ENCODE data around the gene GPX1.
"Not testable (repeated sequence)": the region's sequence is repeated elsewhere in the genome, so short reads cannot be mapped to it uniquely, and the experiment has no call there.

The GPX1 gene

GRCh38 chr3:49357443-49358216 lies 523 bp downstream of the GPX1 start:
- ATAC-seq = peak; percentile 30
- DNase-seq = peak; percentile 57

DNA sequence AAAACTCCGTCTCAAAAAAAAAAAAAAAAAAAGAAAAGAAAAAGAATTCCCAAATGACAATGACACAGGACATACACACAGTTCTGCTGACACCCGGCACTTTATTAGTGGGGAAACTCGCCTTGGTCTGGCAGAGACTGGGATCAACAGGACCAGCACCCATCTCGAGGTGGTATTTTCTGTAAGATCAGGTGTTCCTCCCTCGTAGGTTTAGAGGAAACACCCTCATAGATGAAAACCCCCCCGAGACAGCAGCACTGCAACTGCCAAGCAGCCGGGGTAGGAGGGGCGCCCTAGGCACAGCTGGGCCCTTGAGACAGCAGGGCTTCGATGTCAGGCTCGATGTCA lies 1.1 kb downstream of the GPX1 start:
- ATAC-seq, DNase-seq: not testable (repeated sequence)

GRCh38 chr3:49352890-49353421 lies 5.2 kb downstream of the GPX1 start:
- ATAC-seq = no peak
- no peak for DNase-seq

- ATAC-seq = no peak
- DNase-seq = no peak
Measured at GRCh38 chr3:49352281-49352680, 5.9 kb downstream of the GPX1 start.

- DNase-seq (no peak), ATAC-seq (no peak)
Measured at GRCh38 chr3:49351521-49352011, 6.6 kb downstream of the GPX1 start.

DNA sequence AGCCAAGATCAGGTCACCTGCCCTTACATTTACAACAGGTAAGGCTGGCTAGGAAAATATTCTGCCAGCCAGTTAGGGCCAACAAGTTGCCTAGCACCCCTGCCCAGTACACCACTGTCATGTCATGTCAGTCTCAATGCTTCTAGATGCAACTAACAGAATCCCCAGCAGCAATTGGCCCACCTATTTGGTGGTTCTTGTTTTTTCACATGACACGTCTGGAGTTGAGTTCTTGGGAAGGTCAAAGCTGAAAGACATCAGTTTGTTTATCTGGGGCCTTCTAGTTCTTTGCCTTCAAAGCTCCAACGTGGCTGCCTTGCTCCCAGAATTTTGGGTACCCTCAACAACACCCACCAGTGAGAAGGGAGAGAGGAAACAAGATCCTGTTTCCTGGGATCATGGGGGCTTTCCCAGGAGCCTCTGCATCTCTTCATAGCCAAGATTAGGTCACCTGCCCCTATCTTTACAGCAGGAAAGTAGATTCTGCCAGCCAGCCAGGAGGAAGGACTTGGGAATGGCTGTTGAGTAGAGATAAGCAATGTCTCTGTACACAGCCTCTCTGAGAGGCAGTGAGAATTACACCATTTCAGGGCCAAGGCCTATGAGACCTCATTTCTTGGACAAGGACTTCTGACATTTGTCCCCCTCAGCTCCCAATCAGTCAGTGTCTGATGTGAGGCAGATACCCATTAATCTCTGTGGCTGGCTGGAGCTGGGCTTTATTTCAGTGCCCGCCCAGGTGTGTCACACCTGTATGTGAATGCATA lies 8.6 kb downstream of the GPX1 start:
- ATAC-seq (no peak), DNase-seq (no peak)

DNA sequence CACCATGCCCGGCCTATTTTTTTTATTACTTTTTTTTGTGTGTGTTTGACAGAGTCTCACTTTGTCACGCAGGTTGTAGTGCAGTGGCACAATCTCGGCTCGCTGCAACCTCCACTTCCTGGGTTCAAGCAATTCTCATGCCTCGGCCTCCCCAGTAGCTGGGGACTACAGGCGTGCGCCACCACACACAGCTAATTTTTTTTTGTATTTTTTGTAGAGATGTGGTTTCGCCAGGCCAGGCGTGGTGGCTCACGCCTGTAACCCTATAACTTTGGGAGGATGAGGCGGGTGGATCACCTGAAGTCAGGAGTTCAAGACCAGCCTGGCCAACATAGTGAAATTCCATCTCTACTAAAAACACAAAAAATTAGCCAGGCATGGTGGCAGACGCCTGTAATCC lies 9.8 kb downstream of the GPX1 start:
- not testable (repeated sequence) for DNase-seq, ATAC-seq

- ATAC-seq = no peak
- DNase-seq = no peak
Measured at GRCh38 chr3:49346797-49347251, 11.3 kb downstream of the GPX1 start.

GRCh38 chr3:49343163-49343562 lies 15.0 kb downstream of the GPX1 start:
- ATAC-seq = no peak
- DNase-seq = no peak

DNA sequence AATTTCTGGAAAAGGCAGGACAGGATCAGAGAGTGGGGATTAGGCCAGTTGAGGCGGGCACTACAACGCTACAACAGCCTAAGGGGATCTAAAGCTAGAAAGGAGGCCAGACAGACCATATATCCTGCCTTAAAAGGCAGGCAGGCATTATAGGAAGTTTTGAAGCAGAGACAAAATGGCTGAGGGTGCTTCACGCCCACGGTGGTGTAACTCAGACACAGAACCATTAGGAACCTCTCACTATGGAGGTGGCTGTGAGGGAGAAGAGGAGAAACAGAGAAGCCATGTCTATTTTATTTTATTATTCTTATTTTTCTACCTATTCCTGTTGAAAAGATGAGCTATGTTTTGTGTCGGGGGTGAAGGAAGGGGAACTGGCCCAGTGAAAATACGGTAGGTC lies 16.2 kb downstream of the GPX1 start:
- no peak for DNase-seq
- ATAC-seq = no peak

GRCh38 chr3:49339941-49340800 lies 18.0 kb downstream of the GPX1 start, which contains the start of gene USP4:
Gene USP4, minus strand, starts transcription at chr3:49340053. Its CDS starts 29 bp downstream, at chr3:49340024.
- DNase-seq (peak; percentile 95), ATAC-seq (peak; percentile 94)

DNA sequence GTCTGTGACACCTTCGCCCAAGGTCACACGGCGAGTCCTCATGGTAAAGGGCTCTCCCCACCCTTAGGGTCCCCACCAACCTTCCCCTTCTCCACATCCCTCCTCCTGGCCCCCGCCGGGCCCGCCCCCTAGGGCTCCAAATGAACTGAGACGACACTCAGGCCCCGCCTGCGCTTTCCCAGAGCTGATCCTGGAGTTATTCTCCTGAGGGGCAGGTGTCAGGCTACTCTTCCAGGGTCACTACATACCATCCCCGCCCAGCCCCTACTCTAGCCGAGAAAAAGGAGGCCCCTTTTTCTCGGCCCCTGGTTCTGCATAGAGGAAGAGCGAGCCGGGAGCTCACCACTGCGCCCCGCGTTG lies 18.6 kb downstream of the GPX1 start:
- peak; percentile 2 for ATAC-seq
- DNase-seq = peak; percentile 49

GRCh38 chr3:49333916-49334633 lies 24.1 kb downstream of the GPX1 start:
- ATAC-seq = no peak

DNA sequence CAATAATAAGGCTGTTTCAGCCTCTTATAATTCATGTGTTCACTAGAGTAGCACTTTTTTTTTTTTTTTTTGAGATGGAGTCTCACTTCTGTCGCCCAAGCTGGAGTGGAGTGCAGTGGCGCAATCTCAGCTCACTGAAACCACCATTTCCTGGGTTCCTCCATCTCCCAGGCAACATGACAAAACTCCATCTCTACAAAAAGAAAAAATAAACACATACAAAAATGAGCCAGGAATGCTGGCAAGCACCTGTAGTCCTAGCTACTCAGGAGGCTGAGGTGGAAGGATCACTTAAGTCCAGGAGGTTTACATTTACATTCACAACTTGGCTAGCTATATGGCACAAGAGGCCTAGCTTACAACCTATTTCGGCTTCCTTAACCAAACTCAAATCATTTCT lies 25.1 kb downstream of the GPX1 start:
- DNase-seq (no peak), ATAC-seq (no peak)

More at GRCh38 chr3:49333916-49334633, 24.1 kb downstream of the GPX1 start:
- no peak for DNase-seq

DNA sequence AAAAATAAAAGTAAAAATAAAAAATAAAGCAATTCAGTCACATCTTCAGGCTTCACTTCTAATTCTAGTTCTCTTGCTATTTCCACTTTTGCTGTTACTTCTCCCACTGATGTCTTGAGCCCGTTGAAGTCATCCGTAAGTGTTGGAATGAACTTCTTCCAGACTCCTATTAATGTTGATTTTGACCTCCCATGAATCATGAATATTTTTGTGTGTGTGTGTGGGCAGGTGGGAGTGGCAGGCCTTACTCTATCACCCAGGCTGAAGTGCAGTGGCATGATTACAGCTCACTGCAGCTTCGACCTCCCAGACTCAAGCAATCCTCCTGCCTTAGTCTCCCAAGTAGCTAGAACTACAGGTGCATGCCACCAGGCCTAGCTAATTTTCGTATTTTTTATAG lies 29.0 kb downstream of the GPX1 start:
- DNase-seq (no peak), ATAC-seq (no peak)

GRCh38 chr3:49328350-49328749 lies 29.8 kb downstream of the GPX1 start:
- not testable (repeated sequence) for DNase-seq, ATAC-seq

DNA sequence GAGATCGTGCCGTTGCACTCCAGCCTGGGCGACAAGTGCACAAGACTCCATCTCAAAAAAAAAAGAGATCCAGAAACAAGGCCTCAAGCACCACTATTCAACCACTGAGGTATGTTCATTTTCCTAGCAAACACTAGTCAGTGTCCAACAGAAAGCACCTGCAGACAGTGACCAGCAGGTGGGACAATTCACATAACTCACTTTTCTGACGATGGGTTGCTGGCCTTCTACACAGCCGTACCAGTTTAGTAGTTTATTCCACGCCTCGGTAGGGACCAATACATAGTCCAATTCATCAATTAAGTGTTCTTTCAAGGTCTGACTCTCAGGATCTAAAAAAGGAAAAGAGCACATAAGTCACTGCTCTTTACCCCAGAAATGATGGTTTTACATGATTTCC lies 30.7 kb downstream of the GPX1 start:
- DNase-seq (no peak), ATAC-seq (no peak)

DNA sequence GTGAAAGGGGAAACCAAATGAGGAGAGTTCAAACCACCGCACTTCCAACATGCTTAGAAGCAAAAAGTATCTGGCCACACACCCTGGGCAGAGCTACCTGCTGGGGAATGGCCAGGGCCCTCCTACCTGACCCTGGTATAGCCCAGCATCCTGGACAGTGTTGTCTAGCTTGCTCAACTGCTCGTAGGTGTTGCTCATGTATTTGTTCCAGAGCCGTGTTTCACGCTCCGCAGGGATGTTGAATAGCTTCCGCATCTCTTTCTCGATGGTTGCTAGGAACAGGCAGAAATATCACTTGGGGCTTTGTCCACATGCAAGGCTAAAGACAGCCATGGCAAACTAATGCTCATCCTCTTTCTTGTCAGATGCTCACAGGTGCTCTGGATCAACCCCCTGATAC lies 33.4 kb downstream of the GPX1 start:
- no peak for DNase-seq
- no peak for ATAC-seq

GRCh38 chr3:49316696-49317457 lies 41.3 kb downstream of the GPX1 start:
- no peak for ATAC-seq
- DNase-seq = no peak

GRCh38 chr3:49313896-49314688 lies 44.1 kb downstream of the GPX1 start:
- ATAC-seq (no peak), DNase-seq (no peak)
